Activated CD8-positive, alpha-beta memory T cell treated with anti-CD3 and anti-CD28 coated beads, Interleukin-2, amount 50 U/mL, for 24 hours (primary cell): ENCODE results near the gene POU2F3.

ENCODE experiments used
- DNase-seq: peaks from one replicate; pipeline ENCODE4 v3.0.0-alpha.2; 2020; ENCODE audit errors: extremely low read depth

POU2F3 gene

GRCh38 chr11:120226242-120226641 is 13.7 kb upstream of the POU2F3 start:
- DNase-seq = no peak

GRCh38 chr11:120226714-120227113 is 13.2 kb upstream of the POU2F3 start:
- no peak for DNase-seq

- no peak for DNase-seq
These were observed 12.6 kb upstream of the POU2F3 start for GRCh38 chr11:120227228-120227852.

DNA sequence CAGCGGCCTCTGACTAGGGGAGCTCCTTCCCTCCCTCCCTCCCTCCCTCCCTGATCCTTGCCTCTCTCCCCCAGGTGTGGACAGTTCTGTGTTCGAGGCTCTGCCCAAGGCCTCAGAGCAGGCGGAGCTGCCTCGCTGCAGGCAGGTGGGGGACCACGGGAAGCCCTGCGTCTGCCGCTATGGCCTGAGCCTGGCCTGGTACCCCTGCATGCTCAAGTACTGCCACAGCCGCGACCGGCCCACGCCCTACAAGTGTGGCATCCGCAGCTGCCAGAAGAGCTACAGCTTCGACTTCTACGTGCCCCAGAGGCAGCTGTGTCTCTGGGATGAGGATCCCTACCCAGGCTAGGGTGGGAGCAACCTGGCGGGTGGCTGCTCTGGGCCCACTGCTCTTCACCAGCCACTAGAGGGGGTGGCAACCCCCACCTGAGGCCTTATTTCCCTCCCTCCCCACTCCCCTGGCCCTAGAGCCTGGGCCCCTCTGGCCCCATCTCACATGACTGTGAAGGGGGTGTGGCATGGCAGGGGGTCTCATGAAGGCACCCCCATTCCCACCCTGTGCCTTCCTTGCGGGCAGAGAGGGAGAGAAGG is 11.1 kb upstream of the POU2F3 start:
- DNase-seq = no peak

DNA sequence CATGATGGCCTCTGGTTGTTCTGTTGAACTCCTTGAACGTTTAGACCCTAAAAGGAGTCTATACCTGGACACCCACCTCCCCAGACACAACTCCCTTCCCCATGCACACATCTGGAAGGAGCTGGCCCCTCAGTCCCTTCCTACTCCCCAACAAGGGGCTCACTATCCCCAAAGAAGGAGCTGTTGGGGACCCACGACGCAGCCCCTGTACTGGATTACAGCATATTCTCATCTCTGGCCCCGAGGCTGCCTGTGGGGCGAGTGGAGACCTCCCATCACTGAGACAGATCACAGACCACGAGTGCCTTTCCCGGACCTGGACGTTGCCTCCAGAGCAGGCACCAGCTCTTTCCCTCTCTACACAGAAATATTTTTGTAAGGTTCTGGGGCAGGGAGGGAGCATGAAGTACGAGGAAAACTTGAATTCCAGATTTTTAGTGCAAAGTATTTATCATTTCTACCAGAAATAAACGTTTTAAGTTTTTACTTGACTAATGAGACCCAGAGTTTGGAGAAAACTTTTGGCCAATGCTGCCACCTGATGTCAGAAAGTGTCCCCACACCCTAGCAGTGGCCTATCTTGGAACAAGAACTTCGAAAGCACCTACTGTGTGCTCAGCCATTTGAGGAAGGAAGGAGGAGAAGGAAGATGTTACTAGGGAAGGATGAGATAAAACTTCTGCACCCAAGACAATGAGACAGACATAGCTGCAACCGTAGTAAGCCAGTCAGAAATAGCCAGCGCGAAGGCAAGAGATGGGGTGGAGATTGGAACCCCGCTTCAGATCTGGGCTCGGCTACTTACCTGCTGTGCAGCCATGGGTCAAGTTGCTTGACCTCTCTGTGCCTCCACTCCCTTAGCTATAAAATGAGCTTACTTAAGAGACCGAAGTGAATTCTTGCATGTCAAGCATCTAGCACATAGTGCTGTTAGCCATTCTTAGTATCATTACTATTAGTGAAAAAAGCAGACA is 10.2 kb upstream of the POU2F3 start:
- no peak for DNase-seq

DNA sequence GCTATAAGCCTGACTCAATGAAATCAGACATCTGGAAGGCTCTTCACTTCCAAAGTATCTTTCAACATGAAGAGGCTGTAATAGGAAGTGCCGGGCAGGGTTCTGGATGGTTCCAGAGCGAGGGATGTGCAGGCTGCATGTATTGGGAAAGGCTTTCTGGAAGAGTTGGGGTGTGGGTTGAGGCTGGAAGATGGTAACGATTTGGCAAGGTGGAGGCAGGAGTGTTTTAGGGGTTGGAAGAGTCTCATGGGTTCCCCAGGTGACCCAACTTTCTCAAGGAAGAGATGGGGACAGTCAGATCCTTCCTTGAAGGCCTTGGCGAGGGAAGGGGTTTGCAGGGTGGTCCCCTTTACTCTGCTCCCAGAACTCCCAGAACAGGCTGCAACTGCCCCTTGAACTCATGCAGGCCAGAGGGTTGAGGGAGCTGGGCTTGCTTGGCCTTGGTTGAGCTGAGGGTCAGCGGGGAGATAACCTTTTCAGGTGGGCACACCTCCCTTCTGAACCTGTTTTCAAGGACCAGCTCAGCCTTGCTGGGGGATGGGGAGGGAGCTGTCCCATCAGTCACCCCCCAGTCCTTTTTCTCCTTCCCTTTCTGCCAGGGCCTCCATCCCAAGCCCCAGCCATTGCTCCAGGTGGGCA is 9.4 kb upstream of the POU2F3 start:
- DNase-seq = no peak

GRCh38 chr11:120231963-120232362 is 8.0 kb upstream of the POU2F3 start:
- DNase-seq = no peak

DNA sequence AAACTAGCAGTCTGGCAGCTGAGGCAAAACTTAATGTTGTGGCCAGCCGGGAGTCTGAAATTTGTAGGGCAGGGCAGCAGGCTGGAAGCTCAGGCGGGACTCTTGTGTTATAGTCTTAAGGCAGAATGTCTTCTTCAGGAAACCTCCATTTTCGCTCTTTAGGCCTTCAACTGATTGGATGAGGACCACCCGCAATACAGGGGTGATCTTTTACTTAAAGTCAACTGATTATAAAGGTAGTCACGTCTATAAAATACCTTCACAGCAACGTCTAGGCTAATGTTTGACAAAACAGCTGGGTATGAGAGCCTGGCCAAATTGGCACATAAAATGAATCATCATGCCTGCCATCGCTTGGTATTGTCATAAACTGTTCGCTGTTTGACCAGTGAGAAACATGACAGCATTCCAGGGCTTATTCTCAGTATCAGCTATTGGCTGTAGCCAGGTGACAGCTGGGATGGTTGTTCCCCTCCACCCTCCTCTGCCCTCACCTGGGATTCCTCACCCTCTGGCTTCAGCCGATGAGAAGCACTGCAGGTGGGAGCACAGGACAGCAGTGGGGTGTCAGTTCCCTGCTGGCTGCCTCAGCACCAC is 6.6 kb upstream of the POU2F3 start:
- no peak for DNase-seq

GRCh38 chr11:120235024-120235628 is 4.8 kb upstream of the POU2F3 start:
- DNase-seq = peak; percentile 9

- no peak for DNase-seq
These were observed 3.5 kb upstream of the POU2F3 start for GRCh38 chr11:120236169-120237107.

GRCh38 chr11:120238968-120239620 is 846 bp upstream of the POU2F3 start:
- no peak for DNase-seq

GRCh38 chr11:120240866-120241265 is 926 bp downstream of the POU2F3 start:
- no peak for DNase-seq

GRCh38 chr11:120241277-120241676 is 1.3 kb downstream of the POU2F3 start:
- DNase-seq = no peak

- no peak for DNase-seq
These were observed 3.3 kb downstream of the POU2F3 start for GRCh38 chr11:120243221-120243620.

- no peak for DNase-seq
These were observed 4.8 kb downstream of the POU2F3 start for GRCh38 chr11:120244476-120245365.

DNA sequence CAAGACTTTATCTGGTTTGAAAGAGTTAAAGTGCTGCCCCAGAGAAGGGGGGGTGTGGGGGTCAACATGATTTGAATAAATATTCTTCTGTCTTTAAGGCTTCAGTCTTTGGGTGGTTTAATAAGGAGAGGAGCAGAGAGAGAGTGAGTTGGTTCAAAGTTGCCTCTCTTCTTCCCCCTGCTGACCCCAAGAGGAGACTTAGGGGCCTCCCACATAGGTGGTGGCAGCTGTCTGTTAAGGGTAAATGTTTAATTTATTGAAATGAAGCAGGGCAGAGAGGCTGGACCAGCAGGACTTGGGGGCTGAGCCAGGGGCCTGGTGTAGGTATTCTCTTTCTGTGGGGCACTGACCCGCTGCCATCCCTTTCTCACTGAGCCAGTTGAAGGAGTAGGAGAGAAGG is 5.5 kb downstream of the POU2F3 start:
- no peak for DNase-seq

GRCh38 chr11:120248551-120249278 is 8.8 kb downstream of the POU2F3 start:
- DNase-seq = no peak
